HG03469 (cell line): Measurements from ENCODE around the gene ATP5F1D.

Experiments used
- ATAC-seq: cut with Tn5 transposase; IDR thresholded peaks from one replicate; pipeline ENCODE4 v1.9.1; 2021; ENCODE audit warnings: mild to moderate bottlenecking, moderate library complexity, moderate number of reproducible peaks; ENCODE audit not compliant: unreplicated experiment

The ATP5F1D gene

GRCh38 chr19:1220477-1220930, 21.0 kb upstream of the ATP5F1D start:
- ATAC-seq: no peak

- no peak for ATAC-seq
These were observed 20.3 kb upstream of the ATP5F1D start for GRCh38 chr19:1220976-1221903.

- ATAC-seq: no peak
These were observed 19.7 kb upstream of the ATP5F1D start for GRCh38 chr19:1221904-1222255.

- ATAC-seq: no peak
These were observed 19.2 kb upstream of the ATP5F1D start for GRCh38 chr19:1222394-1222793.

GRCh38 chr19:1223018-1223855, 18.3 kb upstream of the ATP5F1D start:
- ATAC-seq: no peak

GRCh38 chr19:1224047-1224825, 17.3 kb upstream of the ATP5F1D start:
- no peak for ATAC-seq

- no peak for ATAC-seq
These were observed 16.7 kb upstream of the ATP5F1D start for GRCh38 chr19:1224847-1225246.

GRCh38 chr19:1225440-1226226, 15.9 kb upstream of the ATP5F1D start:
- ATAC-seq: no peak

- no peak for ATAC-seq
These were observed 15.4 kb upstream of the ATP5F1D start for GRCh38 chr19:1226227-1226518.

- no peak for ATAC-seq
These were observed 14.8 kb upstream of the ATP5F1D start for GRCh38 chr19:1226522-1227303.

GRCh38 chr19:1227304-1228054, 14.1 kb upstream of the ATP5F1D start:
- no peak for ATAC-seq

GRCh38 chr19:1228161-1228957, 13.2 kb upstream of the ATP5F1D start:
- ATAC-seq: no peak

- no peak for ATAC-seq
These were observed 12.3 kb upstream of the ATP5F1D start for GRCh38 chr19:1229056-1229923.

GRCh38 chr19:1229924-1230782, 11.4 kb upstream of the ATP5F1D start:
- ATAC-seq: no peak

GRCh38 chr19:1230783-1231489, 10.6 kb upstream of the ATP5F1D start:
- ATAC-seq: no peak
